Stomach smooth muscle (tissue), 2 donors: ENCODE measurements around the gene FGD4.
A peak's percentile ranks its signal among the peaks of the same experiment; 100 is the strongest.

Experiments used
- H3K27ac ChIP-seq: one replicate; pipeline ENCODE4 v1.7.0; 2013; ENCODE audit warnings: mild to moderate bottlenecking, low read length, inconsistent platforms
- H3K27me3 ChIP-seq, 2 donors: one replicate each; pipeline ENCODE4 v1.7.0; 2013; ENCODE audit warnings: low read length in 2 of 2; ENCODE audit not compliant: insufficient read depth in 2 of 2, control insufficient read depth in 1 of 2
- H3K36me3 ChIP-seq, 2 donors: one replicate each; pipeline ENCODE4 v1.7.0; 2013; ENCODE audit warnings: low read length in 2 of 2; ENCODE audit not compliant: control insufficient read depth in 2 of 2, insufficient read depth in 2 of 2
- H3K4me1 ChIP-seq: one replicate; pipeline ENCODE4 v1.7.0; 2013; ENCODE audit warnings: low read length; ENCODE audit not compliant: control insufficient read depth, insufficient read depth
- H3K4me3 ChIP-seq, 2 donors: one replicate each; pipeline ENCODE4 v1.7.0; 2013; ENCODE audit warnings: low read length in 2 of 2
- H3K9ac ChIP-seq, 2 donors: one replicate each; pipeline ENCODE4 v1.7.0; 2013; ENCODE audit warnings: low read length in 2 of 2, mild to moderate bottlenecking in 1 of 2
- H3K9me3 ChIP-seq, 2 donors: one replicate each; pipeline ENCODE4 v1.7.0; 2013; ENCODE audit warnings: low read length in 2 of 2; ENCODE audit not compliant: control insufficient read depth in 2 of 2
- donor health status: healthy.
- donor health status: Pancreatic carcinoma.

Gene FGD4

DNA sequence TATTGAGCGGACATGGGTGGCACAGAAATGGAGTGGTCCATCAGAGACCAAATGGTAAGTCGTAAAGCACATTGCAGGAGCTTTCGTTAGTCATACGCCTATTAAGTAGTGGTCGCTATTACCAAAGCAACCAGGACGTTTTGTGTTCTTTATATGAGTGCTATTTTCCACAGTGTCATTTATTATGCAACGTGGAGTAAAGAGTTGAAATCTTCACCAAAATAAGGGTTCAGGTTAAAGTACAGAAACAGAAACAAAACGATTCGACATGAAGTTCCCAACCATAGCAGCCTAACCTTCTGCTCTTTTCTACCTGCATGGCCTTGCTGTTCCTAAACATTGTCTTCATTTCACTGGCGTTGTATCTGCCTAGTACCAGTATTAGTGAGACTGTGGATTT, 20.1 kb upstream of the FGD4 start:
- no peaks in the 10 kb centered on the region for H3K4me1 ChIP-seq
- no peaks in the 10 kb centered on the region for H3K36me3 ChIP-seq
- no peak overlapping the region for H3K4me3 ChIP-seq
- H3K9me3 ChIP-seq = no peaks in the 10 kb centered on the region
- H3K9ac ChIP-seq = no peak overlapping the region
- no peak overlapping the region for H3K27ac ChIP-seq
- H3K27me3 ChIP-seq = no peaks in the 10 kb centered on the region

DNA sequence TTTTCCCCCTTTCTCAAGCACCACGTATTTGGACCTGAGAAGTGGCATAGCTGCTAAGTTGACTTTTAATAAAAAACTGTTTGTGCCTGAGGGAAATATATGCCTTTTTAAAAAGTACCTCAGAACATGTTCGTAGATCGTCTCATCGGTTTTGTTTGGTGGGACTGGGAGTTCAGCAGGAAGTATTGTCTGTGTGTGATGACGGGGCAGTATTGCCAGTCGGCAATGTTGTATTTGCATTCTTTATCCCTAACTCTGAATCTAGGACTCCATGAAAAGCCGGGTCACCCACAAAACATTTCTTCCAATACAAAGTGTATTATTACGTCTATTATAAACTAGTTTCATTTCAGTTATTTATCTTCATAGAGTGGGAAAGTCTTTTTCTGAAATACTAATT, 19.7 kb upstream of the FGD4 start:
- H3K27ac ChIP-seq = no peak overlapping the region
- H3K9ac ChIP-seq = no peak overlapping the region
- no peak overlapping the region for H3K4me3 ChIP-seq
- no peaks in the 10 kb centered on the region for H3K27me3 ChIP-seq
- no peaks in the 10 kb centered on the region for H3K36me3 ChIP-seq
- no peaks in the 10 kb centered on the region for H3K4me1 ChIP-seq
- H3K9me3 ChIP-seq = no peaks in the 10 kb centered on the region

DNA sequence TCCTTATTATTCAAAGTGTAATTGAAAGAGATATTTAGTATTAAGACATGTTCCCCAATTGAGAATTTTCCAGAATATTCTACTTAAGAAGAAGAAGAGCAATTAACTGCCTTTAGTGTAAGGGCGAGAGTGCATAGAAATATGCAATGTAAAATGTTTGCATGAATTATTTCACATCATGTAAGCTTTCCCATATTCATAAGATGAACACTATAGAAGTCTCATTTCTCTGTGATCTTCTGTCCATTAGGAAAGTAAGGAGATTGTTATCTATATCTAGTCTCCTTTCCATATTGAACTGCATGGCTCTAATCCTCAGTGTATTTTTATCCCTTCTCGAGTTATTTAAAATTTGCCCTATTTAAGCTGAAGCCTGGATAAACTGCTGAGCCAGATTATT, 17.1 kb upstream of the FGD4 start:
- no peak overlapping the region for H3K4me3 ChIP-seq
- H3K9me3 ChIP-seq = no peaks in the 10 kb centered on the region
- no peaks in the 10 kb centered on the region for H3K36me3 ChIP-seq

DNA sequence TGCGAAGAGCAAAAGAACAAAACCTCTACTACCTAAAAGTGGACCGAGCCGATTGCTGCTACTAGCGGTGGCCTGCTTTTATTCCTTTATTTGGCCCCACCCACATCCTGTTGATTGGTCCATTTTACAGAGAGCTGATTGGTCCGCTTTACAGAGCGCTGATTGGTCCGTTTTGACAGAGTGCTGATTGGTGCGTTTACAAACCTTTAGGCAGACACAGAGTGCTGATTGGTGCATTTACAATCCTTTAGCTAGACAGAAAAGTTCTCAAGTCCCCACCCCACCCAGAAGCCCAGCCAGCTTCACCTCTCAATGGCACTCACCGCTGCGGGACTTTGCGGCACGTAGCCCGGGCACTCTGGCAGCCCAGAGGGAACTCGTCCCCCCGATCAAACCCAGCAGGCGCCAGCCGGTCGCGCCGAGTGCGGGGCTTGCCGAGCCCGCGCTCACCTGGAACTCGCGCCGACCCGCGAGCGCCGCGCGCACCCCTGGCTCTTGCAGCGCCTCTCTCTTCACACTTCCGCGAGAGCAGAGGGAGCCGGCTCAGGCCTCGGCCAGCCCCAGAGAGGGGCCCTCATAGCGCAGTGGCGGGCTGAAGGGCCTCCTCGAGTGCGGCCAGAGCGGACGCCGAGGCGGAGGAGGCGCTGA, 8.7 kb upstream of the FGD4 start:
- Histone ChIP-seq H3K36me3 (no peaks in the 10 kb centered on the region), H3K4me3 (peak overlapping the region; percentile 46 to 69), H3K27ac (no peak overlapping the region), H3K9me3 (peaks cover 0 to 3% of the 10 kb centered on the region in 2 donors), H3K9ac (no peak overlapping the region), H3K27me3 (no peaks in the 10 kb centered on the region), H3K4me1 (no peaks in the 10 kb centered on the region)

More for the DNA sequence above, 17.1 kb upstream of the FGD4 start:
- no peak overlapping the region for H3K9ac ChIP-seq
- H3K27me3 ChIP-seq = no peaks in the 10 kb centered on the region
- no peaks in the 10 kb centered on the region for H3K4me1 ChIP-seq
- no peak overlapping the region for H3K27ac ChIP-seq

DNA sequence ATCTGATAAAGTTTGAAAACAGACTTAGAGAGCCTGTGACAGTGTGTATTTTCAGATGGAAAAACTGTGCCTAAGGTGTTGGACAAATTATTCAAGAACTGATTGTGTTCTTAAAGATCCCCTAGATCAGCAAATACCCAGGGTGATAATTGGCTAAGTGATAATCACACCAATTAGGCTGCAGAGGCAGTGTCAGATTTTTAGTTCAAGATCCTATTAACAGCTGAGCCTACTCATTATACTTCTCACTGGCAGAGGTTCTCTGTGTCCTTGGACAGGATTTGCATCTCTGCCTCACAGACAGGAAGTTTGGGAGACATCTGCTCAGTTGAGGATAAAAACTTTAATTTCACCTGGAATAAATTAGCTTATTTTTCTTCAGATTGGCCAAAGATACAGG, 4.3 kb upstream of the FGD4 start:
- H3K27me3 ChIP-seq = no peaks in the 10 kb centered on the region
- no peaks in the 10 kb centered on the region for H3K36me3 ChIP-seq
- no peak overlapping the region for H3K4me3 ChIP-seq
- H3K27ac ChIP-seq = no peak overlapping the region
- H3K9me3 ChIP-seq = peaks cover 0 to 3% of the 10 kb centered on the region in 2 donors
- peaks cover 11% of the 10 kb centered on the region for H3K4me1 ChIP-seq
- no peak overlapping the region for H3K9ac ChIP-seq

DNA sequence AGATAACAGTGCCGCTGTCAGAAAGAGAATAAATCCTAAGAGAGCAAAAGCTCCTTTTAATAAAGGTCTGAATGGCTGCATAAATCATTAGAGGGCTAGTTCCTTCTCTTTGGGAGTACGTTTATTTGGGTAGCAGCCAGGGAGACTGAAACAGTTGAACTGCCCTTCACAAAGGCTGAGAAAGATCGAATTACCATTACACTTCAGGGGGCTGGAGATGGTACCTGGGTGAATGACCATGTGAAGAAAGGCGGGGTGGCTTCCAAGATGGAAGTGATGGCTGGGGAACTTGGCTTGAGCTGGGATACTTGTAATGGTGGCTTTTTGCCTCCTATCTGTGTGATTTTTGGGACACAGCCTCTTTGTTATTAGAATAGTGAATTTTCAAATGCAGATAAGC, 1.7 kb upstream of the FGD4 start:
- Histone ChIP-seq H3K4me3 (no peak overlapping the region), H3K9me3 (no peaks in the 10 kb centered on the region), H3K9ac (no peak overlapping the region), H3K4me1 (peaks cover 15% of the 10 kb centered on the region), H3K27ac (no peak overlapping the region), H3K27me3 (no peaks in the 10 kb centered on the region), H3K36me3 (no peaks in the 10 kb centered on the region)

DNA sequence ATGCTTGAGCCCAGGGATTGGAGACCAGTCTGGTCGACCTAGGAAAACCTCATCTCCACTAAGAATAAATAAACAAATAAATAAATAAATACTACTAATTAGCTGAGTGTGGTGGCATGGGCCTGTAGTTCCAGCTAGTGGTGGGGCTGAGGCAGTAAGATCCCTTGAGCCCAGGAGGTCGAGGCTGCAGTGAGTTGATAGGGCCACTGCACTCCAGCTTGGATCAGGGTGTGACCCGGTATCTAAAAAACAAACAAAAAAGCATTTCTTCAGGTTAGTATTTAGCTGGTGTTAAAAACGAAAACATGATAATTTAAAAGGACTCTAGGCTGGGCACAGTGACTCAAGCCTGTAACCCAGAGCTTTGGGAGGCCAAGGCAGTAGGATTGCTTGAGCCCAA, 1.2 kb upstream of the FGD4 start:
- Histone ChIP-seq H3K36me3 (no peaks in the 10 kb centered on the region), H3K4me1 (peaks cover 15% of the 10 kb centered on the region), H3K4me3 (no peak overlapping the region), H3K9ac (no peak overlapping the region), H3K27me3 (no peaks in the 10 kb centered on the region), H3K9me3 (no peaks in the 10 kb centered on the region), H3K27ac (no peak overlapping the region)

DNA sequence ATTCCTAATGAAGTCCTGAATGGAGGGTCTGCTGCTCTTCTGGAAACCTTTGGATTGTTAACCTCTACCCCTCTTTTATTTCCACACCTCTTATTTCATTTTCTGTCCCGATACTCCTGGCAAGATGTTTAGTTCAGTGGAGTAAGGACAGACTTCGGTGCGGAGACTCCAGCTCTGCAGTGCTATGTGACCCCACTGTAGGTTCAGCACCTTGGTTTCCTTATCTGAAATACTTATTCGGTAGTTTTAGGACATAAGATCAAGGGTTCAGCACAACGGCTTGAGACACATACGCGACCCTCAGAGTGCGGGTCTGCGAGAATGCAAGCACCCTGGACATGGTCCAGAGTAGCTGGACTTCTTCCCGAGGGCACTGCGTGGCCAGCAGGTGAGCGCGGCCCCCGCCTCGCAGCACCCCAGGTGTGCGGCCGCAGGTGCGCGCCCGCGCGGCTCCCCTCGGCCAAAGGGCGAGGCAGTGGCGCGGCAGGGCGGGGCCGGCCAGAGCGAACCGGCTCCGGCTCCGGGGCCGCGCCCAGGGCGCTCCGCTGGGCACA, 465 bp upstream of the FGD4 start:
- Histone ChIP-seq H3K9ac (peak overlapping the region; percentile 45 to 79), H3K27ac (peak overlapping the region; percentile 31), H3K27me3 (no peaks in the 10 kb centered on the region), H3K36me3 (no peaks in the 10 kb centered on the region), H3K4me3 (peak overlapping the region; percentile 67 to 86), H3K4me1 (peaks cover 15% of the 10 kb centered on the region), H3K9me3 (no peaks in the 10 kb centered on the region)

DNA sequence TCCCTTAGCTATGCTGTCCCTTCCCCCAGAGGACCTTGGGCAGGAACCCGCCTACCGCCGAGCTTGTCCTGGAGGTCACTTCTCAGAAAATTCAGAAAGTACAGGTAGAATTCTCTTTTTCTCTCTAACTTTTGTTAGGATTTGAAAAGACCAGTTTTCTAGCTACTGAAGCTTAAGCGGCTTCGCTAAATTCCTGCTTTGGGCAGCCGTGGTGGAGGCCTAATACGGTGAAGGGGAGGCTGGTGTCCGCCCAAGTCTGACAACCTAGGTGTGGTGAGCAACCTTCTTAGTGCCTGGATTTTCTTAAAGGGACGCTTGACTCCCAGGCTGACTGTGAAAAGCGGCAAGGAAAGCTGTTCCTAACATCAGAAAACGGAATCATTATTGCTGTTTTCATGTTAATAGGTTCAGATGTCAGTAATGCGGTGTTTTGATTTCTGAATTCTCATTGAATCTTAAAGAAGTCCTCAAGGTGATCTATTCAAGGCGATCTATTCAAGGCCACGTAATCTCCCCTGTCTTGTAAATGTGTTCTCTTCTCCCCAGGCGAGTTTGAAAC, 835 bp downstream of the FGD4 start:
- H3K27ac ChIP-seq = peak overlapping the region; percentile 41
- H3K27me3 ChIP-seq = no peaks in the 10 kb centered on the region
- H3K4me1 ChIP-seq = peaks cover 15% of the 10 kb centered on the region
- H3K9ac ChIP-seq = peak overlapping the region; percentile 44 to 68
- H3K9me3 ChIP-seq = no peaks in the 10 kb centered on the region
- H3K36me3 ChIP-seq = no peaks in the 10 kb centered on the region
- H3K4me3 ChIP-seq = peak overlapping the region; percentile 65 to 86

DNA sequence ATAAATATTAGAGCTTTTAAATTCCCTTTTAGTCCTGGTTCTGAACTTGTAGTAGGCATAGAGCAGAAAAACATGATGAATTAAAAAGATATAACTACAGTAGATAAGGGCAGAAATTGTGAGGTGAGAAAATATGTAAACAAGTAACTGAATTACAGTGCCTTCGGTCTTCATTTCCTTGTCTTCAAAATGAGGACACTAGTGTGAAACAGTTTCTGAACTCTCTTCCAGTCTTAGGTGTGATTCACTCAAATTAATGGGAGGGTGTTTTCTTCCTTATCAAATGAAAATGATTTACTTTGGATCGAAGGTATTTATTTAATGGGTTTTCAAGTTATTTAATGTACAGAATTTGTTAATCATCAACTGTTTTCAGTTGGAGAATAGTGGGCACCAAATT, 1.5 kb downstream of the FGD4 start:
- Histone ChIP-seq H3K36me3 (no peaks in the 10 kb centered on the region), H3K27me3 (no peaks in the 10 kb centered on the region), H3K9ac (no peak overlapping the region), H3K4me3 (no peak overlapping the region), H3K9me3 (no peaks in the 10 kb centered on the region), H3K4me1 (peaks cover 15% of the 10 kb centered on the region), H3K27ac (no peak overlapping the region)

DNA sequence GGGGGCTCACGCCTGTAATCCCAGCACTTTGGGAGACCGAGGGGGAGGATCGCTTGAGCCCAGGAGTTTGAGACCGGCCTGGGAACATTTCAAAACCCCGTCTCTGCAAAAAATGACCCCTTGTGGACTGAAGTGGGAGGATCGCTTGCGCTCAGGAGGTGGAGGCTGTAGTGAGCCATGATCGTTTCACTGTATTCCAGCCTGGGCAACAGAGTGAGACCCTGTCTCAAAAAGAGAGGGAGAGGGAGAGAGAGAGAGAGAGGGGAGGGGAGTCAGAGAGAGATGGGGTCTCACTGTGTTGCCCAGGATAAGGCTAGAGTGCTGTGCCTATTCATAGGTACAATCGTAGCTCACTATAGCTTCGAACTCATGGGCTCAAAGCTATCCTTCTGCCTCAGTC, 2.8 kb downstream of the FGD4 start:
- Histone ChIP-seq H3K9me3 (no peaks in the 10 kb centered on the region), H3K9ac (no peak overlapping the region), H3K4me3 (no peak overlapping the region), H3K27ac (no peak overlapping the region), H3K27me3 (no peaks in the 10 kb centered on the region), H3K36me3 (no peaks in the 10 kb centered on the region), H3K4me1 (peaks cover 15% of the 10 kb centered on the region)
